ENCODE measurements around the gene SLC1A4. TPM values are rescaled to one million over a fixed set of nuclear protein-coding genes. Genes with fewer than 3 reads are reported as not detected.
A peak's percentile ranks its signal among the peaks of the same experiment; 100 is the strongest.

SLC1A4 gene
- total and polyA plus RNA-seq, 10 of the 15 experiments (the other 5 are each of a cell fraction or from before 2014, with no cell fraction given), result 10.8 to 43.2 (median 27.7) TPM

DNA sequence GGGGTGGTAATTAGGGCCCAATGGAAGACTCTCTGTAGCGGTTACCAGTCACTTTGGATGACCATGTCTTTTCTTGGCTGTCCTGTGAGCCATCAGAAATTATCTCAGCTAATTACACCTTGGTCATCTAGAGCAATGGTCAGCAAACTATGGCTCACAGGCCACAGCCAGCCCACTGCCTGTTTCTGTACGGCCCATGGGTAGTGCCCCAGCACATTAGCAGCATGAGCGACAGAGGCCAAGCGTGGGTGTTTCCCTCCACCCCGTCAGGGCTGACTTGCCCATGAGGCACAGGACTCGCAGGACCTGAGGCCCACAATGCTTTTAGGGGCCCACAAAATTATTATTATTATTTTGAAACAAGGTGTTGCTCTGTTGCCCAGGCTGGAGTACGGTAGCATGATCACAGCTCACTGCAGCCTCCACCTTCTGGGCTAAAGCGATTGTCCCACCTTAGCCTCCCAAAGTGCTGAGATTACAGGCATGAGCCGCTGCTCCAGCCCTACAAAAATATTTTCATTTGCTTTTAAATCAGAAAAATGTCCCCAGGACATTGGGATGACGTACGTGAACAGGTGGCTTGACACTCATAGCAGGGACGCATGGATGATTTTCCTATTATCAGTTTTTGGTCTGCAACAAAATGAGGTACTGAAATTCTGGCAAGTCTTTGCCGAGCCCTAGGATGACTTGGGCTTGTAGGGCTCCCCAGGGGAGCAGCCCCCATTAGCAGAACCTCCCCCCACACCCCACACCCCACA lies 37.7 kb downstream of the SLC1A4 start (continued):
- TF ChIP-seq BCL3 (IDR thresholded peaks at IDR 0.05; ENCODE audit: borderline replicate concordance, insufficient read depth, low read depth, low read length, poor library complexity, severe bottlenecking) (peak; percentile 97), MTA2 (IDR thresholded peaks at IDR 0.05; ENCODE audit: low read depth) (peak; percentile 46; the same call in 1 of the 2 replicates), SREBF1 (IDR thresholded peaks at IDR 0.05; ENCODE audit: low read length) (no peak), CREB1 (IDR thresholded peaks at IDR 0.05; ENCODE audit: low read depth) (peak; percentile 61; the same call in 1 of the 2 replicates), BRCA1 (IDR thresholded peaks at IDR 0.05; ENCODE audit: low read depth, low read length) (no peak), IKZF1 (conservative IDR thresholded peaks at IDR 0.05) (peak; percentile 45; the same call in 1 of the 2 replicates), ASH2L (IDR thresholded peaks at IDR 0.05; ENCODE audit: borderline replicate concordance, low read depth) (no peak)

DNA sequence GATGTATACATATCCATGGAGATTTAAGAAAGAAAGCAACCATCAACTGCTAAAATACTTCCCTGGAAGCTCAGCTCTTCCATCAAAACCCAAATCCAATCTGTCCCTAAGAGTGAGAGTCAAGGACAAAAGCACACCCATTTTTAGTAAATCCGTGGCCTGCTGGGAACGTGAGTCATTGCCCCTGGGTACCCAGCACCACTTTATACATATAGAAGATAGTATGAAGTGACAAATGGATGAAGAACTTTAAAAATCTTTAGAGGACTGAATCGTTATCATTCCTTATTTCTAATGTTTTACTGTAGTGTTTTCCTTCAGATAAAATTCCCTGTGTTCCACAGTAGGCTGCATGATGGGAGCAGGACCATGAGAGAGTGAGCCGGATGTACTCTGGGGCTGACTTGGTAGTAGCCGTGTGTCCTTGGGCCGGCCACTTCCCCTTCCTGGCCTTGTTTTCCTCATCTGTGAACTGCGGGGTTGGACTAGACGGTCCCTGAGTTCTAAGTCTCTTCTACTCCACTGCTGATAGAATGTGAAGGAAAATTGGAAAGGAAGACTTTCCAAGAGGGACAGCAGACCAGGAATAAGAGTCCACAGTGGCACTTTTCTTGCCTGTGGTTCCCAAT lies 38.5 kb downstream of the SLC1A4 start:
- ChIA-PET POLR2A (interaction anchor here (1.2 to 1.4 kb wide), 2 partner anchors 13 to 81 kb away, joined by 3 read pairs; no protein-coding TSS in a partner anchor), SMC1A (ENCODE audit: uncharacterized antibody, unreplicated experiment) (interaction anchor here (1.6 to 3.0 kb wide), 3 partner anchors 32 to 35 kb away, joined by 3 to 9 read pairs (median 8); no protein-coding TSS in a partner anchor), CTCF (interaction anchor here (1.6 to 9.9 kb wide), 2 partner anchors 10 to 111 kb away, joined by 6 to 119 read pairs; no protein-coding TSS in a partner anchor), RAD21 (ENCODE audit: unreplicated experiment) (interaction anchor here (1.0 to 1.1 kb wide), 3 partner anchors 48 to 110 kb away, joined by 3 read pairs; no protein-coding TSS in a partner anchor)
- no peak overlapping the region for H3K27ac ChIP-seq (ENCODE audit: control insufficient read depth, insufficient read depth)
- no peak for ATAC-seq
- no peaks in the 10 kb centered on the region for H4K20me1 ChIP-seq (ENCODE audit: control insufficient read depth, insufficient read depth)
- no peak overlapping the region for H3K9ac ChIP-seq (ENCODE audit: control insufficient read depth, insufficient read depth, low read length)
- no peak overlapping the region for H3K4me3 ChIP-seq
- H2AFZ ChIP-seq (ENCODE audit: control insufficient read depth, low read depth, low read length), result no peak overlapping the region
- peaks cover 5% of the 10 kb centered on the region; the same call in 1 of the 2 replicates for H3K79me2 ChIP-seq (ENCODE audit: control insufficient read depth, insufficient read depth, low read length)
- BruUV-seq (replicated peaks), result no TSS peak
- H3K4me2 ChIP-seq (ENCODE audit: control insufficient read depth, insufficient read depth), result no peak overlapping the region; the same call in 1 of the 2 replicates
- intact Hi-C loops (cut with micrococcal nuclease; ENCODE audit: unreplicated experiment) (no loop called here), in situ Hi-C loops (cut with MboI) (no loop called here)
- H3K4me1 ChIP-seq (ENCODE audit: control insufficient read depth, insufficient read depth, low read length), result peaks cover 61% of the 10 kb centered on the region
- TF ChIP-seq SUZ12 (IDR thresholded peaks at IDR 0.05; ENCODE audit: unreplicated experiment) (no peak), RUNX3 (IDR thresholded peaks at IDR 0.05; ENCODE audit: low read length) (no peak), SPI1 (IDR thresholded peaks at IDR 0.05; ENCODE audit: borderline replicate concordance, insufficient read depth, low read depth, low read length) (peak; percentile 55), MXI1 (IDR thresholded peaks at IDR 0.05; ENCODE audit: low read depth, low read length) (no peak)
- no peaks in the 10 kb centered on the region for H3K27me3 ChIP-seq (replicated peaks in 1 of 2; ENCODE audit: control insufficient read depth in 2 of 2, insufficient read depth in 2 of 2, low read length in 1 of 2)
- H3K36me3 ChIP-seq (ENCODE audit: control insufficient read depth in 2 of 2, insufficient read depth in 2 of 2, low read length in 1 of 2), result no peaks in the 10 kb centered on the region; a peak in 2 of 4 replicates
- no peak for FAIRE-seq
- DNase-seq (ENCODE audit: low read depth, low spot score), result no peak
- H3K9me3 ChIP-seq (replicated peaks; ENCODE audit: control insufficient read depth, insufficient read depth, low read length), result no peaks in the 10 kb centered on the region
- WGBS (ENCODE audit: insufficient coverage, insufficient replicate concordance, low lambda C conversion rate, missing lambda C conversion rate), result 57% methylated on average over 8 of the region's 8 CpGs

Measured in GM12878 (cell line).